HG02840 (cell line): Measurements from ENCODE around the gene UBE2E1.
"Not testable (repeated sequence)": the region's sequence is repeated elsewhere in the genome, so short reads cannot be mapped to it uniquely, and the experiment has no call there.

Experiments used
- ATAC-seq: cut with Tn5 transposase; IDR thresholded peaks from one replicate; pipeline ENCODE4 v1.9.1; 2021; ENCODE audit warnings: mild to moderate bottlenecking, moderate library complexity, moderate number of reproducible peaks; ENCODE audit not compliant: unreplicated experiment, low FRiP score

UBE2E1 gene

GRCh38 chr3:23874359-23875112 is 68.8 kb downstream of the UBE2E1 start:
- no peak for ATAC-seq

- no peak for ATAC-seq
These were observed 69.5 kb downstream of the UBE2E1 start for GRCh38 chr3:23875113-23875725.

- ATAC-seq: no peak
These were observed 71.2 kb downstream of the UBE2E1 start for GRCh38 chr3:23876923-23877322.

GRCh38 chr3:23877329-23877980 is 71.7 kb downstream of the UBE2E1 start:
- ATAC-seq: no peak

GRCh38 chr3:23879485-23879884 is 73.7 kb downstream of the UBE2E1 start:
- ATAC-seq: no peak

GRCh38 chr3:23880703-23881339 is 75.1 kb downstream of the UBE2E1 start:
- ATAC-seq: no peak

GRCh38 chr3:23881993-23882392 is 76.2 kb downstream of the UBE2E1 start:
- ATAC-seq: not testable (repeated sequence)

- ATAC-seq: no peak
These were observed 76.7 kb downstream of the UBE2E1 start for GRCh38 chr3:23882487-23882918.

GRCh38 chr3:23884481-23884880 is 78.7 kb downstream of the UBE2E1 start:
- ATAC-seq: no peak

GRCh38 chr3:23885210-23885609 is 79.5 kb downstream of the UBE2E1 start:
- ATAC-seq: no peak

- no peak for ATAC-seq
These were observed 80.6 kb downstream of the UBE2E1 start for GRCh38 chr3:23886311-23886710.

GRCh38 chr3:23888617-23889228 is 83.0 kb downstream of the UBE2E1 start:
- no peak for ATAC-seq

GRCh38 chr3:23889386-23889785 is 83.6 kb downstream of the UBE2E1 start:
- ATAC-seq: no peak

GRCh38 chr3:23889950-23890349 is 84.2 kb downstream of the UBE2E1 start:
- no peak for ATAC-seq

- no peak for ATAC-seq
These were observed 88.7 kb downstream of the UBE2E1 start for GRCh38 chr3:23894254-23895061.

- ATAC-seq: no peak
These were observed 89.4 kb downstream of the UBE2E1 start for GRCh38 chr3:23895181-23895580.

- no peak for ATAC-seq
These were observed 95.0 kb downstream of the UBE2E1 start for GRCh38 chr3:23900744-23901143.

- no peak for ATAC-seq
These were observed 98.8 kb downstream of the UBE2E1 start for GRCh38 chr3:23904545-23904944.

GRCh38 chr3:23909341-23909740 is 103.6 kb downstream of the UBE2E1 start:
- no peak for ATAC-seq

GRCh38 chr3:23911397-23911796 is 105.6 kb downstream of the UBE2E1 start:
- ATAC-seq: no peak
